Esophagus (tissue), 2 donors: Measurements from ENCODE around the gene PAK5. TPM values are rescaled to one million over a fixed set of nuclear protein-coding genes. Genes with fewer than 3 reads are reported as not detected.

Experiments used
- H3K27ac ChIP-seq, 2 donors: one replicate each; pipeline ENCODE4 v1.5.1; 2013; ENCODE audit warnings: low read depth in 2 of 2, mild to moderate bottlenecking in 2 of 2, inconsistent platforms in 1 of 2, low read length in 1 of 2, moderate library complexity in 1 of 2
- H3K27me3 ChIP-seq, 2 donors: one replicate each; pipeline ENCODE4 v1.6.1; 2013; ENCODE audit warnings: low read length in 2 of 2, control low read depth in 1 of 2, mild to moderate bottlenecking in 1 of 2; ENCODE audit not compliant: insufficient read depth in 2 of 2, control insufficient read depth in 1 of 2
- H3K36me3 ChIP-seq, 2 donors: one replicate each; pipeline ENCODE4 v1.6.1; 2013; ENCODE audit warnings: low read length in 1 of 2; ENCODE audit not compliant: control insufficient read depth in 2 of 2, insufficient read depth in 2 of 2
- H3K4me1 ChIP-seq, 2 donors: one replicate each; pipeline ENCODE4 v1.6.1; 2013; ENCODE audit warnings: low read length in 1 of 2; ENCODE audit not compliant: control insufficient read depth in 2 of 2, insufficient read depth in 2 of 2
- H3K4me3 ChIP-seq, 2 donors: one replicate each; pipeline ENCODE4 v1.5.1; 2013; ENCODE audit warnings: low read length in 2 of 2, mild to moderate bottlenecking in 2 of 2, low read depth in 1 of 2, moderate library complexity in 1 of 2
- H3K9me3 ChIP-seq, 2 donors: one replicate each; pipeline ENCODE4 v1.6.1; 2013; ENCODE audit warnings: mild to moderate bottlenecking in 2 of 2, low read depth in 1 of 2, low read length in 1 of 2, moderate library complexity in 1 of 2; ENCODE audit not compliant: control insufficient read depth in 2 of 2, insufficient read depth in 1 of 2
- WGBS, 2 donors: extraction: QIAGEN DNeasy Blood & Tissue Kit; methylation state at CpG; one replicate each; pipeline ENCODE4 v1.1.7; 2013; 5-methylcytosine and 5-hydroxymethylcytosine counted together
- polyA plus RNA-seq, 2 donors: library from polyadenylated mRNA; stranded (reverse); fragments of 200-250 nt; gene quantifications; one replicate each; pipeline ENCODE4 v1.2.3, GENCODE V29; 2013
- donor health status: healthy with polysubstance abuse.
- donor health status: Bipolar disorder and iron deficiency.

PAK5 gene
- polyA plus RNA-seq, 2 donors, result 0.21 to 0.39 TPM

- H3K27me3 ChIP-seq, result peaks cover 7 to 11% of the 10 kb centered on the region in 2 donors
- H3K27ac ChIP-seq, result no peak overlapping the region
- H3K9me3 ChIP-seq, result no peaks in the 10 kb centered on the region
- no peaks in the 10 kb centered on the region for H3K36me3 ChIP-seq
- H3K4me3 ChIP-seq, result no peak overlapping the region
- peaks cover 0 to 6% of the 10 kb centered on the region in 2 donors for H3K4me1 ChIP-seq
- 11 to 14% methylated on average over 37 of the region's 37 CpGs for WGBS, 2 donors
These were observed 331.2 kb downstream of the PAK5 start for GRCh38 chr20:9507544-9508239.

DNA sequence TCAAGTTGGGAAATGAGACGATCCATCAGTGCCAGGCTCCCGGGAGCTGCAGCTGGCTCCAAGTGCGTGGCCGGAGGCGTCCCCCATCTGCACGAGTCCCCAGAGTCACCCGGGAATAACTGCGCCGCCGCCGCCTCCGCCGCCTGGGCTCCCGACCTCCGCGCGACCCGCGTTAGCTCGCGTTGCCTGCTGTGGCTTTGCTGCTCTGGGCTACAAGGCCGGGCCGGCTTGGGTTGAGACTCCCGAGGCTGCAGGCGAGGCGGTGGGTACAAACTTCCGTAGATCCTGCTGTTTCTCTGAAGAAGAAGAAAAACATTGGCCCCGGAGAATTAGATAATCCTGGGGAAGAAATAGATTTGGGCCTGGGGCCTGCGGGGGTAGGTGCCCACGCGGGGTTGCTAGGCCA, 331.9 kb downstream of the PAK5 start:
- no peak overlapping the region for H3K4me3 ChIP-seq
- no peaks in the 10 kb centered on the region for H3K36me3 ChIP-seq
- H3K27ac ChIP-seq, result no peak overlapping the region
- H3K9me3 ChIP-seq, result no peaks in the 10 kb centered on the region
- WGBS, 2 donors, result 6 to 15% methylated on average over 31 of the region's 31 CpGs
- H3K27me3 ChIP-seq, result peaks cover 7 to 11% of the 10 kb centered on the region in 2 donors
- peaks cover 0 to 6% of the 10 kb centered on the region in 2 donors for H3K4me1 ChIP-seq

DNA sequence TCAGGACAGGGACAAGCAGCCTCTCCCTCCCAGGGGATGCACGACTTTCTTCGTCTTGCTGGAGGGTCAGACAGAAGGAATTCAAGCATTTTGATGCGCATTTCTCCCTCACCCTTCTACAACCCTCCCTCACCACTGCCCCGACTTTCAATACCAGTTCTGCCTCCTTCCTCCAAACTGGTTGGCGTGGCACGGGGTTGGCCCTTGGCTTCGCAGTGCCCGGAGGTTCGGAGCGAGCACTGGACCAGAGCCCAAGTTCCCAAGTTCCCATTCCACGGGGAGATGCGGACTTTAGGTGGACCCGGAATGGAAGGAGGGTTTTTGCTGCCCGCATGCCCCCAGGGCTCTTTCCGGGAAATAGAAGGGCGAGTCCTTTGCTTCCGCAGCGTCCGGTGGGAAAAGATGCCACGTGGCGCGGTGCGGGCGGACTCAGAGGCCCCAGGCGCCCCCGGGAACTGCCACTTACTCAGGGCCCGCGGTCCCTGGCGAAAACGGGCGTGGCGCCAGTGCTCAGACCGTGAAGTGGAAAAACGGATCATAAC, 332.5 kb downstream of the PAK5 start:
- 14 to 15% methylated on average over 34 of the region's 34 CpGs for WGBS, 2 donors
- Histone ChIP-seq H3K27me3 (peaks cover 7 to 11% of the 10 kb centered on the region in 2 donors), H3K27ac (no peak overlapping the region), H3K4me1 (peaks cover 0 to 6% of the 10 kb centered on the region in 2 donors), H3K36me3 (no peaks in the 10 kb centered on the region), H3K9me3 (no peaks in the 10 kb centered on the region), H3K4me3 (no peak overlapping the region)

DNA sequence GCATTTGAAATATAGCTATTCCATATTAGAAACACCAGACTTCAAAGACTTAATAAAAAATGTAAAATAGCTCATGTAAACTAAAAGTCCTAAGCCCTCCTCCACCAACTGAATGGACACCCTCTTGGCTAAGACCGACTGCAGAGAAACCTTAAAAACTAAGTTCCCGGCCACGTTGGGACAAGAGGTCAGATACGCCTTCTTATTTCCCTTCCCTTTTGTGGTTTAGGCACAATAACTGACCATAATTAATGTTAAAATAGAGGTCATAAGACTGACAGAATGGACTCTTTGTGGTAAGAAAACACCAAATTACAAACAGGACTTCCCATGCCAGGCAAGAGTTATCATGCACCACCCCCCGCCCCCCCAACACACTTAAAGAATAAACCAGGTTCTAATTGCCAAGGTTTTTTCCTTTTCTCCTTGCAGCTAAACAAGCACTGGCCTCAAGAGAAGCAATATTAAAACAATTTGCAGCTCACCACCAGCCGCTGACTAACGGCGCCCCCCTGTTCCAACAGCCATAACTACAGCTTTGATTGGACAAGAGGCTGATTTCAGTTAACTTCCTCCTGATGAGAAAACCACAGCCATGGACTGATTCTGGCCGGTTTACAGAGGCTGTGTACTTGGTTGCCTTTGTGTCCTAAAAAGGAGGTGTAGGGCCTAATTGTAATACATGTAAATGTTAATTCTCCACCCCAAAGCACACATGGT, 335.2 kb downstream of the PAK5 start:
- Histone ChIP-seq H3K4me1 (peaks cover 0 to 5% of the 10 kb centered on the region in 2 donors), H3K9me3 (no peaks in the 10 kb centered on the region), H3K27me3 (peaks cover 7 to 11% of the 10 kb centered on the region in 2 donors), H3K27ac (no peak overlapping the region), H3K36me3 (no peaks in the 10 kb centered on the region), H3K4me3 (no peak overlapping the region)
- 53 to 56% methylated on average over 9 of the region's 9 CpGs for WGBS, 2 donors

GRCh38 chr20:9501473-9501872, 337.4 kb downstream of the PAK5 start:
- 57 to 59% methylated on average over 2 of the region's 2 CpGs for WGBS, 2 donors
- Histone ChIP-seq H3K4me3 (no peak overlapping the region), H3K27me3 (no peaks in the 10 kb centered on the region), H3K4me1 (peaks cover 0 to 4% of the 10 kb centered on the region in 2 donors), H3K36me3 (no peaks in the 10 kb centered on the region), H3K9me3 (no peaks in the 10 kb centered on the region), H3K27ac (no peak overlapping the region)

- H3K36me3 ChIP-seq, result no peaks in the 10 kb centered on the region
- no peak overlapping the region for H3K27ac ChIP-seq
- no peaks in the 10 kb centered on the region for H3K4me1 ChIP-seq
- H3K4me3 ChIP-seq, result no peak overlapping the region
- 29 to 34% methylated on average over 2 of the region's 2 CpGs for WGBS, 2 donors
- H3K27me3 ChIP-seq, result no peaks in the 10 kb centered on the region
- H3K9me3 ChIP-seq, result no peaks in the 10 kb centered on the region
These were observed 338.8 kb downstream of the PAK5 start for GRCh38 chr20:9500121-9500520.

DNA sequence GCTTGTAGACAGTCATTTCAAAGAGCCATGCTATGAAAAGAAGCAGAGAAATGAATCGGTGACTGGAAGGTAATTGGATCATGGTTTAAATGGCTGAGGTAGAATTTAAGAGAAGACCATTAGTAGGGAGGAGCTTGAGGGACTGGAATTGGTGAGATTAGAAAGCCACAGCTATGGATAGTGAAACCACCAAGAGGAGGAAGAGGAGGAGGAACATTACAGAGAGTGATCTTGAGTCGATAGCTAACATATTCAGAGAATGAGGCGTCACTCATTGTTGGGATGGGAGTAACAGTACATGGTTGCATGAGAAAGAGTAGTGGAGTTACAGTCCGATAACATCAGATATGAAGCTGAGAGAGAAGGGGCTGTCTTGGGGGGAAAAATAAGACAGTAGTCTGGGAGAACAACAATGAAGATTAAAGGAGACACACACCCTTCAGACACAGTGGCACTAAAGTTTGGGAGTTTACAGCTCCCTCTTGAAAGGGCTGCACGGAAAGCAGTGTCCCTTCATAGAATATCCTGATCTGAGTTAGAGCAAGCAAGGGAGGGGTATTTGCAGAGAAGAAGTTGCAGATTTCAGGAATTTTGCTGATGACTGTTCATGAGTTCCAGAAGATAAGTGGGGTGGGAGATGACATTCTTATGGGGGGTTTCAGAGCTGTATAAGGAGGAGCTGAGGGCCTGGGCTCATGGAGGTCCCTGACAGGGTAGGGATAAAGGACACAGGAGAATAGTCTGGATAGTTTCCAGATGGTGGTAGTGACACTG, 339.6 kb downstream of the PAK5 start:
- Histone ChIP-seq H3K4me3 (no peak overlapping the region), H3K36me3 (no peaks in the 10 kb centered on the region), H3K27ac (no peak overlapping the region), H3K4me1 (no peaks in the 10 kb centered on the region), H3K27me3 (no peaks in the 10 kb centered on the region), H3K9me3 (no peaks in the 10 kb centered on the region)
- whole genome bisulfite sequencing, 2 donors, result 90 to 91% methylated on average over 5 of the region's 5 CpGs

GRCh38 chr20:9498322-9498721, 340.6 kb downstream of the PAK5 start:
- Histone ChIP-seq H3K4me3 (no peak overlapping the region), H3K27ac (no peak overlapping the region), H3K36me3 (no peaks in the 10 kb centered on the region), H3K9me3 (no peaks in the 10 kb centered on the region), H3K27me3 (no peaks in the 10 kb centered on the region), H3K4me1 (no peaks in the 10 kb centered on the region)
- WGBS, 2 donors, result 76 to 77% methylated on average over 4 of the region's 4 CpGs

GRCh38 chr20:9496155-9496554, 342.7 kb downstream of the PAK5 start:
- Histone ChIP-seq H3K27ac (no peak overlapping the region), H3K27me3 (no peaks in the 10 kb centered on the region), H3K9me3 (no peaks in the 10 kb centered on the region), H3K4me3 (no peak overlapping the region), H3K36me3 (no peaks in the 10 kb centered on the region), H3K4me1 (no peaks in the 10 kb centered on the region)
- 84 to 87% methylated on average over 3 of the region's 3 CpGs for WGBS, 2 donors
